PC-9 (cell line): ENCODE results near the gene KRT82. TPM values are rescaled to one million over a fixed set of nuclear protein-coding genes. Genes with fewer than 3 reads are reported as not detected.
"Not testable (repeated sequence)": the region's sequence is repeated elsewhere in the genome, so short reads cannot be mapped to it uniquely, and the experiment has no call there.

Experiments used
- BruUV-seq: library from RNA; stranded (reverse); fragments of 400-500 nt; replicated peaks from 2 replicates; lab custom pipeline; 2021; lab: Mats Ljungman, UMichigan
- CTCF ChIA-PET: fragments of 300-600 bp; sonication (Branson Sonifier 250); formaldehyde crosslinking; loops from one replicate; lab custom pipeline; 2022; ENCODE audit warnings: antibody characterized with exemption; lab: Charles Lee
- POLR2A ChIA-PET: fragments of 300-600 bp; sonication (Branson Sonifier 250); formaldehyde crosslinking; loops from one replicate; lab custom pipeline; 2022; ENCODE audit warnings: antibody characterized with exemption; ENCODE audit not compliant: unreplicated experiment; lab: Charles Lee
- DNase-seq, 2 experiments: peaks; one replicate each; pipeline versions ENCODE4 v3.0.0 to v3.0.0-alpha.2; 2015 to 2022; ENCODE audit warnings: mixed read lengths in 1 of 2
- H2AFZ ChIP-seq: fragments of 200-600 bp; sonication (generic); 2 replicates; pipeline ENCODE4 v1.8.1; 2017; ENCODE audit warnings: antibody characterized with exemption
- H3F3A ChIP-seq: fragments of 200-600 bp; sonication (generic); 2 replicates; pipeline ENCODE4 v1.8.1; 2017; ENCODE audit warnings: antibody characterized with exemption, mild to moderate bottlenecking, low read depth; ENCODE audit not compliant: insufficient read depth
- H3K27ac ChIP-seq: fragments of 200-600 bp; sonication (generic); 2 replicates; pipeline ENCODE4 v1.6.1; 2016; ENCODE audit warnings: mixed run types
- H3K27me3 ChIP-seq: fragments of 200-600 bp; sonication (generic); 2 replicates; pipeline ENCODE4 v1.6.1; 2016; ENCODE audit warnings: low read depth, mixed run types; ENCODE audit not compliant: insufficient read depth
- H3K36me3 ChIP-seq: fragments of 200-600 bp; sonication (generic); 2 replicates; pipeline ENCODE4 v1.6.1; 2016; ENCODE audit warnings: low read depth, mixed run types
- H3K4me1 ChIP-seq: fragments of 200-600 bp; sonication (generic); replicated peaks from 2 replicates; pipeline ENCODE4 v1.6.1; 2016; ENCODE audit warnings: mixed run types; ENCODE audit not compliant: insufficient read depth
- H3K4me2 ChIP-seq: fragments of 200-600 bp; sonication (generic); 2 replicates; pipeline ENCODE4 v1.6.1; 2017; ENCODE audit warnings: mixed run types
- H3K4me3 ChIP-seq: fragments of 200-600 bp; sonication (generic); 2 replicates; pipeline ENCODE4 v1.6.1; 2016; ENCODE audit warnings: mixed run types
- H3K79me2 ChIP-seq: fragments of 200-600 bp; sonication (generic); 2 replicates; pipeline ENCODE4 v1.6.1; 2017; ENCODE audit warnings: low read depth, mixed run types
- H3K9me2 ChIP-seq: fragments of 200-600 bp; sonication (generic); 2 replicates; pipeline ENCODE4 v1.8.1; 2017; ENCODE audit warnings: mild to moderate bottlenecking; ENCODE audit not compliant: insufficient read depth
- H3K9me3 ChIP-seq: fragments of 200-600 bp; sonication (generic); 2 replicates; pipeline ENCODE4 v1.8.1; 2016; ENCODE audit warnings: low read depth; ENCODE audit not compliant: insufficient read depth
- H4K20me1 ChIP-seq: fragments of 200-600 bp; sonication (generic); 2 replicates; pipeline ENCODE4 v1.8.1; 2017; ENCODE audit not compliant: insufficient read depth
- CTCF ChIP-seq: fragments of 200-600 bp; sonication (generic); conservative IDR thresholded peaks from 2 replicates; pipeline ENCODE4 v1.6.1; 2017; ENCODE audit warnings: mixed run types, antibody characterized with exemption, mild to moderate bottlenecking, moderate library complexity
- EZH2 ChIP-seq: fragments of 200-600 bp; sonication (generic); IDR thresholded peaks from 2 replicates; pipeline ENCODE4 v1.8.0; 2017; ENCODE audit warnings: antibody characterized with exemption, low read depth
- intact Hi-C: fragments of 100-400 bp; cut with micrococcal nuclease; formaldehyde crosslinking; loops from one replicate; pipeline ENCODE4 v1.10.0; 2022; ENCODE audit not compliant: unreplicated experiment
- total RNA-seq: library from RNA; stranded (reverse); gene quantifications from 2 replicates; pipeline ENCODE4 v1.2.3, GENCODE V29; 2021

Gene KRT82
- total RNA-seq, 1 experiment from 2014 or later = not detected

- CTCF ChIA-PET = no interaction called here
- Histone ChIP-seq H3F3A (peaks cover 25% of the 10 kb centered on the region), H3K36me3 (no peaks in the 10 kb centered on the region), H3K79me2 (no peaks in the 10 kb centered on the region), H3K4me2 (peak within 1 kb of the TSS; percentile 72), H3K27ac (peak within 1 kb of the TSS; percentile 80), H3K4me3 (no peak within 1 kb of the TSS), H4K20me1 (no peaks in the 10 kb centered on the region), H3K9me2 (no peaks in the 10 kb centered on the region), H3K4me1 (peaks cover 47% of the 10 kb centered on the region), H2AFZ (peak within 1 kb of the TSS; percentile 62; the same call in 1 of the 2 replicates), H3K27me3 (no peaks in the 10 kb centered on the region), H3K9me3 (no peaks in the 10 kb centered on the region)
- no TSS peak for BruUV-seq
- DNase-seq = peak in 1 of 2 experiments; percentile 81
- TF ChIP-seq CTCF = no peak
- TF ChIP-seq EZH2 = no peak
- POLR2A ChIA-PET = interaction anchor here (0.7 kb wide), 1 partner anchor 303 kb away, joined by 4 read pairs; no protein-coding TSS in a partner anchor
- intact Hi-C loops = no loop called here
These were observed 46.0 kb upstream of the KRT82 start, which contains the start of gene KRT6B for GRCh38 chr12:52452101-52452500. Gene KRT6B (minus strand): TSS chr12:52452146. CDS start chr12:52452078, 68 bp downstream.

- no peak for DNase-seq
- CTCF ChIA-PET = no interaction called here
These were observed 42.1 kb upstream of the KRT82 start for GRCh38 chr12:52448228-52448627.

GRCh38 chr12:52447196-52447595, 41.1 kb upstream of the KRT82 start:
- H3F3A ChIP-seq = peaks cover 27% of the 10 kb centered on the region
- H3K9me3 ChIP-seq, H3K4me2 ChIP-seq, H3K79me2 ChIP-seq, H4K20me1 ChIP-seq, intact Hi-C loops, CTCF ChIA-PET, DNase-seq, H3K36me3 ChIP-seq, H3K9me2 ChIP-seq, BruUV-seq, H3K4me3 ChIP-seq, H3K27me3 ChIP-seq, H2AFZ ChIP-seq, H3K27ac ChIP-seq, POLR2A ChIA-PET: not testable (repeated sequence)
- H3K4me1 ChIP-seq = peaks cover 35% of the 10 kb centered on the region

More at GRCh38 chr12:52448228-52448627, 42.1 kb upstream of the KRT82 start:
- Histone ChIP-seq H3F3A (peaks cover 26% of the 10 kb centered on the region), H4K20me1 (no peaks in the 10 kb centered on the region), H3K27me3 (no peaks in the 10 kb centered on the region), H3K9me2 (no peaks in the 10 kb centered on the region), H3K36me3 (no peaks in the 10 kb centered on the region), H3K9me3 (no peaks in the 10 kb centered on the region), H3K4me3 (no peak overlapping the region), H2AFZ (no peak overlapping the region), H3K4me1 (peaks cover 35% of the 10 kb centered on the region), H3K27ac (no peak overlapping the region), H3K79me2 (no peaks in the 10 kb centered on the region), H3K4me2 (no peak overlapping the region)
- BruUV-seq = no TSS peak
- POLR2A ChIA-PET = no interaction called here
- TF ChIP-seq CTCF = no peak
- TF ChIP-seq EZH2 = no peak
- intact Hi-C loops = no loop called here
